Osteocyte (in vitro differentiated cells): ENCODE data around the gene FALEC. TPM values are rescaled to one million over a fixed set of nuclear protein-coding genes. Genes with fewer than 3 reads are reported as not detected.

Experiments used
- DNase-seq: peaks from one replicate; pipeline ENCODE4 v3.0.0; 2021; ENCODE audit warnings: mixed read lengths; ENCODE audit not compliant: unreplicated experiment; ENCODE audit errors: extremely low spot score
- H3K27ac Mint-ChIP-seq: one replicate; pipeline ENCODE4 v1.8.0; 2021; ENCODE audit warnings: mild to moderate bottlenecking, mixed read lengths; ENCODE audit not compliant: unreplicated experiment
- H3K27me3 Mint-ChIP-seq: one replicate; pipeline ENCODE4 v1.8.0; 2021; ENCODE audit warnings: mixed read lengths; ENCODE audit not compliant: unreplicated experiment
- H3K36me3 Mint-ChIP-seq: one replicate; pipeline ENCODE4 v1.8.0; 2021; ENCODE audit warnings: mixed read lengths; ENCODE audit not compliant: unreplicated experiment
- H3K4me1 Mint-ChIP-seq: one replicate; pipeline ENCODE4 v1.8.0; 2021; ENCODE audit warnings: mixed read lengths; ENCODE audit not compliant: unreplicated experiment
- H3K4me3 Mint-ChIP-seq: one replicate; pipeline ENCODE4 v1.8.0; 2021; ENCODE audit warnings: mild to moderate bottlenecking, moderate library complexity, mixed read lengths; ENCODE audit not compliant: unreplicated experiment
- H3K9me3 Mint-ChIP-seq: one replicate; pipeline ENCODE4 v1.8.0; 2021; ENCODE audit warnings: mixed read lengths; ENCODE audit not compliant: unreplicated experiment
- CTCF ChIP-seq: fragments of 200-600 bp; sonication (generic); IDR thresholded peaks from 2 replicates; pipeline ENCODE4 v1.5.0; 2021; ENCODE audit warnings: antibody characterized with exemption, mild to moderate bottlenecking, moderate library complexity
- total RNA-seq: library from RNA; stranded (reverse); gene quantifications from 2 replicates; pipeline ENCODE4 v1.2.1, GENCODE V29; 2021

Gene FALEC
- total RNA-seq, 1 donor from 2014 or later: not detected

- no peaks in the 10 kb centered on the region for H3K9me3 Mint-ChIP-seq
- H3K27me3 Mint-ChIP-seq: no peaks in the 10 kb centered on the region
- H3K36me3 Mint-ChIP-seq: no peaks in the 10 kb centered on the region
- TF ChIP-seq CTCF: peak; percentile 33
- peak within 1 kb of the TSS; percentile 60 for H3K27ac Mint-ChIP-seq
- DNase-seq: no peak
- peaks cover 29% of the 10 kb centered on the region for H3K4me1 Mint-ChIP-seq
- peak within 1 kb of the TSS; percentile 72 for H3K4me3 Mint-ChIP-seq
These were observed 33.3 kb downstream of the FALEC start, which contains the start of gene ADAMTSL4 for GRCh38 chr1:150548632-150549495. Gene ADAMTSL4 (plus strand): TSS chr1:150549408. CDS start chr1:150552289, 2,881 bp downstream.

GRCh38 chr1:150549496-150550221 is 34.1 kb downstream of the FALEC start:
- no peaks in the 10 kb centered on the region for H3K36me3 Mint-ChIP-seq
- H3K27ac Mint-ChIP-seq: no peak overlapping the region
- peaks cover 29% of the 10 kb centered on the region for H3K4me1 Mint-ChIP-seq
- H3K27me3 Mint-ChIP-seq: no peaks in the 10 kb centered on the region
- H3K9me3 Mint-ChIP-seq: no peaks in the 10 kb centered on the region
- DNase-seq: no peak
- peak overlapping the region; percentile 72 for H3K4me3 Mint-ChIP-seq
- TF ChIP-seq CTCF: no peak

- peak overlapping the region; percentile 50 for H3K27ac Mint-ChIP-seq
- no peaks in the 10 kb centered on the region for H3K9me3 Mint-ChIP-seq
- H3K4me3 Mint-ChIP-seq: peak overlapping the region; percentile 6
- peaks cover 29% of the 10 kb centered on the region for H3K4me1 Mint-ChIP-seq
- no peak for TF ChIP-seq CTCF
- no peaks in the 10 kb centered on the region for H3K36me3 Mint-ChIP-seq
- no peak for DNase-seq
- H3K27me3 Mint-ChIP-seq: no peaks in the 10 kb centered on the region
These were observed 34.9 kb downstream of the FALEC start for GRCh38 chr1:150550222-150551050.

GRCh38 chr1:150551051-150551783 is 35.7 kb downstream of the FALEC start:
- H3K36me3 Mint-ChIP-seq: peaks cover 2% of the 10 kb centered on the region
- no peaks in the 10 kb centered on the region for H3K9me3 Mint-ChIP-seq
- H3K4me3 Mint-ChIP-seq: no peak overlapping the region
- H3K27me3 Mint-ChIP-seq: no peaks in the 10 kb centered on the region
- DNase-seq: no peak
- peaks cover 29% of the 10 kb centered on the region for H3K4me1 Mint-ChIP-seq
- H3K27ac Mint-ChIP-seq: peak overlapping the region; percentile 50
- no peak for TF ChIP-seq CTCF
